Measurements from ENCODE around the gene PDGFA.

GRCh38 chr7:559396-559705, 39.7 kb upstream of the PDGFA start:
- TF ChIP-seq POLR2AphosphoS5 (IDR thresholded peaks at IDR 0.05; ENCODE audit: low read depth, low read length) (no peak), TAF1 (IDR thresholded peaks at IDR 0.05; ENCODE audit: borderline replicate concordance, insufficient read depth, low read length) (no peak), REST (IDR thresholded peaks at IDR 0.05; ENCODE audit: insufficient read depth in 1 of 2, low read depth in 2 of 2, low read length in 2 of 2) (no peak), SIN3A (IDR thresholded peaks at IDR 0.05; ENCODE audit: borderline replicate concordance, insufficient read depth, low read length) (no peak), FOXP2 (optimal IDR thresholded peaks at IDR 0.05; ENCODE audit: borderline replicate concordance, extremely low read depth, extremely low read length, insufficient read depth) (no peak)
